Measurements from ENCODE around the gene RGS6.
"Not testable (repeated sequence)": the region's sequence is repeated elsewhere in the genome, so short reads cannot be mapped to it uniquely, and the experiment has no call there.

Gene RGS6

GRCh38 chr14:71923513-71923912 is 8.7 kb upstream of the RGS6 start:
- Histone ChIP-seq H2AFZ (ENCODE audit: low read depth) (no peak overlapping the region), H4K20me1 (ENCODE audit: insufficient read depth) (no peaks in the 10 kb centered on the region), H3K4me3 (IDR thresholded peaks at IDR 0.05; ENCODE audit: insufficient read depth, low read depth, low read length) (no peak overlapping the region), H3K79me2 (ENCODE audit: insufficient read depth, low read depth) (no peaks in the 10 kb centered on the region), H3K4me2 (no peak overlapping the region), H3K9ac (no peak overlapping the region), H3K4me1 (ENCODE audit: low read depth, poor library complexity, severe bottlenecking) (no peaks in the 10 kb centered on the region), H3K27me3 (ENCODE audit: insufficient read depth, low read depth) (no peaks in the 10 kb centered on the region), H3K36me3 (ENCODE audit: insufficient read depth) (no peaks in the 10 kb centered on the region), H3K27ac (no peak overlapping the region)
- TF ChIP-seq CTCF (conservative IDR thresholded peaks at IDR 0.05; ENCODE audit: low read depth, low read length), result no peak

- Histone ChIP-seq H3K79me2 (ENCODE audit: insufficient read depth, low read depth) (no peaks in the 10 kb centered on the region), H3K4me3 (IDR thresholded peaks at IDR 0.05; ENCODE audit: insufficient read depth, low read depth, low read length) (no peak overlapping the region), H3K4me1 (ENCODE audit: low read depth, poor library complexity, severe bottlenecking) (no peaks in the 10 kb centered on the region), H3K9ac (no peak overlapping the region), H3K36me3 (ENCODE audit: insufficient read depth) (no peaks in the 10 kb centered on the region), H2AFZ (ENCODE audit: low read depth) (no peak overlapping the region), H3K27ac (no peak overlapping the region), H3K27me3 (ENCODE audit: insufficient read depth, low read depth) (no peaks in the 10 kb centered on the region), H3K4me2 (no peak overlapping the region), H4K20me1 (ENCODE audit: insufficient read depth) (no peaks in the 10 kb centered on the region)
- no peak for TF ChIP-seq CTCF (conservative IDR thresholded peaks at IDR 0.05; ENCODE audit: low read depth, low read length)
Observed at GRCh38 chr14:71931492-71932228, 569 bp upstream of the RGS6 start.

GRCh38 chr14:71933001-71933587 is 865 bp downstream of the RGS6 start:
- no peaks in the 10 kb centered on the region for H3K79me2 ChIP-seq (ENCODE audit: insufficient read depth, low read depth)
- no peak overlapping the region for H2AFZ ChIP-seq (ENCODE audit: low read depth)
- no peak overlapping the region for H3K4me2 ChIP-seq
- H3K27me3 ChIP-seq (ENCODE audit: insufficient read depth, low read depth), result no peaks in the 10 kb centered on the region
- H3K36me3 ChIP-seq (ENCODE audit: insufficient read depth), result no peaks in the 10 kb centered on the region
- H4K20me1 ChIP-seq (ENCODE audit: insufficient read depth), result no peaks in the 10 kb centered on the region
- no peak for TF ChIP-seq CTCF (conservative IDR thresholded peaks at IDR 0.05; ENCODE audit: low read depth, low read length)
- no peak overlapping the region for H3K4me3 ChIP-seq (IDR thresholded peaks at IDR 0.05; ENCODE audit: insufficient read depth, low read depth, low read length)
- H3K4me1 ChIP-seq (ENCODE audit: low read depth, poor library complexity, severe bottlenecking), result no peaks in the 10 kb centered on the region
- no peak overlapping the region for H3K27ac ChIP-seq
- no peak overlapping the region for H3K9ac ChIP-seq

- H3K4me3 ChIP-seq (IDR thresholded peaks at IDR 0.05; ENCODE audit: insufficient read depth, low read depth, low read length); H3K4me2 ChIP-seq; H4K20me1 ChIP-seq (ENCODE audit: insufficient read depth); H2AFZ ChIP-seq (ENCODE audit: low read depth); H3K4me1 ChIP-seq (ENCODE audit: low read depth, poor library complexity, severe bottlenecking); H3K27me3 ChIP-seq (ENCODE audit: insufficient read depth, low read depth); H3K9ac ChIP-seq; H3K36me3 ChIP-seq (ENCODE audit: insufficient read depth); H3K79me2 ChIP-seq (ENCODE audit: insufficient read depth, low read depth); H3K27ac ChIP-seq: not testable (repeated sequence)
Observed at GRCh38 chr14:71938273-71938672, 6.0 kb downstream of the RGS6 start.

- H3K4me1 ChIP-seq (ENCODE audit: low read depth, poor library complexity, severe bottlenecking); H2AFZ ChIP-seq (ENCODE audit: low read depth); H3K9ac ChIP-seq; H4K20me1 ChIP-seq (ENCODE audit: insufficient read depth); H3K79me2 ChIP-seq (ENCODE audit: insufficient read depth, low read depth); H3K4me2 ChIP-seq; H3K36me3 ChIP-seq (ENCODE audit: insufficient read depth); H3K27me3 ChIP-seq (ENCODE audit: insufficient read depth, low read depth); H3K27ac ChIP-seq; H3K4me3 ChIP-seq (IDR thresholded peaks at IDR 0.05; ENCODE audit: insufficient read depth, low read depth, low read length): not testable (repeated sequence)
Observed at GRCh38 chr14:71939344-71939743, 7.1 kb downstream of the RGS6 start.

GRCh38 chr14:71940500-71940899 is 8.3 kb downstream of the RGS6 start:
- H3K36me3 ChIP-seq (ENCODE audit: insufficient read depth); H3K4me1 ChIP-seq (ENCODE audit: low read depth, poor library complexity, severe bottlenecking); H3K79me2 ChIP-seq (ENCODE audit: insufficient read depth, low read depth); H3K4me2 ChIP-seq; H3K27me3 ChIP-seq (ENCODE audit: insufficient read depth, low read depth); H3K9ac ChIP-seq; H2AFZ ChIP-seq (ENCODE audit: low read depth); H3K27ac ChIP-seq; H3K4me3 ChIP-seq (IDR thresholded peaks at IDR 0.05; ENCODE audit: insufficient read depth, low read depth, low read length); H4K20me1 ChIP-seq (ENCODE audit: insufficient read depth): not testable (repeated sequence)

GRCh38 chr14:71941616-71942015 is 9.4 kb downstream of the RGS6 start:
- H3K79me2 ChIP-seq (ENCODE audit: insufficient read depth, low read depth); H3K4me2 ChIP-seq; H3K4me1 ChIP-seq (ENCODE audit: low read depth, poor library complexity, severe bottlenecking); H3K27ac ChIP-seq; H3K4me3 ChIP-seq (IDR thresholded peaks at IDR 0.05; ENCODE audit: insufficient read depth, low read depth, low read length); H3K27me3 ChIP-seq (ENCODE audit: insufficient read depth, low read depth); H2AFZ ChIP-seq (ENCODE audit: low read depth); H4K20me1 ChIP-seq (ENCODE audit: insufficient read depth); H3K9ac ChIP-seq; H3K36me3 ChIP-seq (ENCODE audit: insufficient read depth): not testable (repeated sequence)
